HepG2 (cell line): ENCODE data around the gene GPR65. TPM values are rescaled to one million over a fixed set of nuclear protein-coding genes. Genes with fewer than 3 reads are reported as not detected.

Experiments
- ATAC-seq: fragments of 200-7000 bp; cut with Tn5 transposase; 3 replicates; pipeline ENCODE4 v1.9.1; 2020; ENCODE audit warnings: mild to moderate bottlenecking, moderate library complexity
- BruUV-seq: library from RNA; stranded (reverse); fragments of 400-500 nt; replicated peaks from 2 replicates; lab custom pipeline; 2021; lab: Mats Ljungman, UMichigan
- CTCF ChIA-PET: fragments of 300-600 bp; formaldehyde crosslinking; extraction: SDS; loops from one replicate; lab custom pipeline; 2021; ENCODE audit warnings: low total read pairs, inconsistent platforms, low intra/inter-chr PET ratio; lab: Yijun Ruan, JAX
- POLR2A ChIA-PET: fragments of 350-600 bp; sonication (Branson Sonifier 250); formaldehyde crosslinking; loops from one replicate; lab custom pipeline; 2020; ENCODE audit warnings: antibody characterized with exemption, inconsistent platforms; lab: Yijun Ruan, JAX
- DNase-seq: peaks from one replicate; pipeline ENCODE4 v3.0.0-alpha.2; 2015; ENCODE audit warnings: low spot score
- FAIRE-seq: peaks from 3 replicates; lab custom pipeline; 2011; peaks lifted over from hg19 to GRCh38; lab: Jason Lieb, UNC
- H2AFZ ChIP-seq: one replicate; pipeline ENCODE4 v1.6.1; 2011; ENCODE audit warnings: low read length, inconsistent platforms
- H3K27ac ChIP-seq: fragments of 300-600 bp; 3 replicates; pipeline ENCODE4 v1.8.0; 2011; ENCODE audit warnings: mixed run types, mild to moderate bottlenecking, mixed read lengths, low read length, inconsistent platforms; ENCODE audit not compliant: insufficient read depth; ENCODE audit errors: extremely low read length
- H3K27me3 ChIP-seq, 2 experiments: fragments of 200-600 bp in 1 of 2; 2 replicates in 1 of 2; 3 replicates in 1 of 2; pipeline versions ENCODE4 v1.6.0 to v1.8.0; 2011; ENCODE audit warnings: low read length in 2 of 2, mild to moderate bottlenecking in 2 of 2, moderate library complexity in 2 of 2, inconsistent platforms in 1 of 2; ENCODE audit not compliant: insufficient read depth in 2 of 2, control insufficient read depth in 1 of 2
- H3K36me3 ChIP-seq, 2 experiments: fragments of 200-600 bp in 1 of 2; replicated peaks in 1 of 2; 2 replicates in 1 of 2; 3 replicates in 1 of 2; pipeline versions ENCODE4 v1.5.1 to v1.8.0; 2011; ENCODE audit warnings: low read length in 2 of 2, inconsistent platforms in 1 of 2; ENCODE audit not compliant: insufficient read depth in 2 of 2, control insufficient read depth in 1 of 2
- H3K4me1 ChIP-seq: 2 replicates; pipeline ENCODE4 v1.5.1; 2012; ENCODE audit warnings: low read length, inconsistent platforms; ENCODE audit not compliant: insufficient read depth
- H3K4me2 ChIP-seq: 2 replicates; pipeline ENCODE4 v1.6.0; 2011; ENCODE audit warnings: low read depth, low read length, inconsistent platforms
- H3K4me3 ChIP-seq, 3 experiments: fragments of 200-600 bp in 1 of 3; sonication (generic), shearing (Covaris generic) in 1 of 3; replicated peaks in 1 of 3; 2 replicates each; pipeline ENCODE4 v1.5.1; 2011 to 2016; ENCODE audit warnings: low read length in 3 of 3, inconsistent platforms in 2 of 3, low read depth in 2 of 3, mild to moderate bottlenecking in 2 of 3, control low read depth in 1 of 3, mixed read lengths in 1 of 3; ENCODE audit not compliant: insufficient read depth in 1 of 3
- H3K79me2 ChIP-seq: one replicate; pipeline ENCODE4 v1.6.1; 2011; ENCODE audit warnings: low read length, inconsistent platforms; ENCODE audit not compliant: insufficient read depth
- H3K9ac ChIP-seq: 2 replicates; pipeline ENCODE4 v1.6.0; 2011; ENCODE audit warnings: mild to moderate bottlenecking, low read depth, low read length, inconsistent platforms; ENCODE audit not compliant: insufficient read depth
- H3K9me3 ChIP-seq: 2 replicates; pipeline ENCODE4 v1.5.1; 2012; ENCODE audit warnings: mild to moderate bottlenecking, low read length
- H4K20me1 ChIP-seq: 2 replicates; pipeline ENCODE4 v1.6.0; 2011; ENCODE audit warnings: inconsistent platforms, mild to moderate bottlenecking, low read length, moderate library complexity; ENCODE audit not compliant: insufficient read depth
- ATRX ChIP-seq: sonication (generic); formaldehyde crosslinking; IDR thresholded peaks from 2 replicates; pipeline ENCODE4 v1.4.0; 2020; ENCODE audit warnings: missing genetic modification reagents, borderline replicate concordance
- DZIP1 ChIP-seq: sonication (generic); formaldehyde crosslinking; IDR thresholded peaks from 2 replicates; pipeline ENCODE4 v1.5.0; 2020; ENCODE audit warnings: mild to moderate bottlenecking, missing genetic modification reagents
- ELF1 ChIP-seq: sonication (generic); formaldehyde crosslinking; IDR thresholded peaks from 2 replicates; pipeline ENCODE4 v1.4.0; 2020; ENCODE audit warnings: missing genetic modification reagents
- FOXM1 ChIP-seq: sonication (generic); formaldehyde crosslinking; IDR thresholded peaks from 2 replicates; pipeline ENCODE4 v1.5.0; 2020; ENCODE audit warnings: missing genetic modification reagents
- GTF3A ChIP-seq: sonication (generic); formaldehyde crosslinking; conservative IDR thresholded peaks from 2 replicates; pipeline ENCODE4 v1.4.0; 2020; ENCODE audit warnings: mild to moderate bottlenecking, missing genetic modification reagents
- HINFP ChIP-seq: sonication (generic); formaldehyde crosslinking; IDR thresholded peaks from 2 replicates; pipeline ENCODE4 v1.4.0; 2020; ENCODE audit warnings: low read depth, mild to moderate bottlenecking, missing genetic modification reagents
- ISL2 ChIP-seq: sonication (generic); formaldehyde crosslinking; IDR thresholded peaks from 2 replicates; pipeline ENCODE4 v1.5.0; 2020; ENCODE audit warnings: missing genetic modification reagents
- KAT7 ChIP-seq: IDR thresholded peaks from 2 replicates; pipeline ENCODE4 v1.6.1; 2018; ENCODE audit warnings: borderline replicate concordance, missing compliant biosample characterization
- MAFF ChIP-seq: IDR thresholded peaks from 2 replicates; pipeline ENCODE4 v1.6.1; 2011; ENCODE audit warnings: low read depth, low read length, improper control_type of control experiment
- NONO ChIP-seq, 2 experiments: fragments of 450-650 bp in 1 of 2; sonication (generic) in 1 of 2; formaldehyde crosslinking in 1 of 2; IDR thresholded peaks in 1 of 2; conservative IDR thresholded peaks in 1 of 2; 2 replicates each; pipeline versions ENCODE4 v1.6.1 to v1.8.0; 2017 to 2022; ENCODE audit warnings: mild to moderate bottlenecking in 1 of 2, missing genetic modification reagents in 1 of 2, moderate library complexity in 1 of 2
- RCOR2 ChIP-seq: IDR thresholded peaks from 2 replicates; pipeline ENCODE4 v1.6.1; 2016; ENCODE audit warnings: missing biosample characterization, missing genetic modification reagents
- SOX6 ChIP-seq, 2 experiments: fragments of 450-650 bp in 1 of 2; sonication (generic) in 1 of 2; formaldehyde crosslinking in 1 of 2; IDR thresholded peaks; 2 replicates each; pipeline versions ENCODE4 v1.4.0 to v1.6.1; 2017 to 2020; ENCODE audit warnings: antibody characterized with exemption in 1 of 2, mild to moderate bottlenecking in 1 of 2, missing genetic modification reagents in 1 of 2
- SP140L ChIP-seq: sonication (generic); formaldehyde crosslinking; IDR thresholded peaks from 2 replicates; pipeline ENCODE4 v1.4.0; 2020; ENCODE audit warnings: missing genetic modification reagents, borderline replicate concordance
- TFDP1 ChIP-seq: IDR thresholded peaks from 2 replicates; pipeline ENCODE4 v1.6.1; 2016; ENCODE audit warnings: missing compliant biosample characterization, missing genetic modification reagents, borderline replicate concordance
- ZFAT ChIP-seq: sonication (generic); formaldehyde crosslinking; conservative IDR thresholded peaks from 2 replicates; pipeline ENCODE4 v1.8.1; 2023; ENCODE audit warnings: missing genetic modification reagents, inconsistent platforms
- ZNF333 ChIP-seq: sonication (generic); formaldehyde crosslinking; IDR thresholded peaks from 2 replicates; pipeline ENCODE4 v1.4.0; 2020; ENCODE audit warnings: mild to moderate bottlenecking, missing genetic modification reagents, borderline replicate concordance
- ZSCAN21 ChIP-seq: sonication (generic); formaldehyde crosslinking; IDR thresholded peaks from 2 replicates; pipeline ENCODE4 v1.8.0; 2022; ENCODE audit warnings: mild to moderate bottlenecking, missing genetic modification reagents, moderate library complexity, borderline replicate concordance
- WGBS: methylation state at CpG from one replicate; pipeline ENCODE4 v1.1.6; 2017; ENCODE audit warnings: low lambda C conversion rate; 5-methylcytosine and 5-hydroxymethylcytosine counted together
- in situ Hi-C: cut with HindIII; loops from 2 replicates; pipeline ENCODE4 v1.10.0; 2017; ENCODE audit warnings: low pct_unique_long_range_greater_than_20kb; ENCODE audit not compliant: extremely low pct_ligation_motif_present
- intact Hi-C: fragments of 100-400 bp; cut with micrococcal nuclease; formaldehyde crosslinking; loops from one replicate; pipeline ENCODE4 v1.10.0; 2022; ENCODE audit not compliant: unreplicated experiment
- polyA plus RNA-seq, 8 experiments: library from polyadenylated mRNA; depleted of rRNA in 3 of 8; stranded (reverse) in 7 of 8; unstranded in 1 of 8; fragments of >200 nt; fragmentation: Illumina TruSeq in 4 of 8; extraction: Trizol in 4 of 8; gene quantifications; 2 replicates each; pipeline versions ENCODE4 v1.2.1 to v1.2.3, GENCODE V29; 2011 to 2016; ENCODE audit warnings: low read depth in 4 of 8, missing spikeins in 1 of 8, mixed read lengths in 1 of 8; ENCODE audit not compliant: insufficient read depth in 1 of 8
- total RNA-seq, 5 experiments: library from RNA; depleted of rRNA; stranded (reverse); fragments of >200 nt; fragmentation: Illumina TruSeq; extraction: Trizol; gene quantifications; 2 replicates each; pipeline ENCODE4 v1.2.3, GENCODE V29; 2016; ENCODE audit warnings: low read depth in 1 of 5

The GPR65 gene
- total and polyA plus RNA-seq, 2 of the 13 experiments (the other 11 are each of a cell fraction or from before 2014, with no cell fraction given), result not detected

DNA sequence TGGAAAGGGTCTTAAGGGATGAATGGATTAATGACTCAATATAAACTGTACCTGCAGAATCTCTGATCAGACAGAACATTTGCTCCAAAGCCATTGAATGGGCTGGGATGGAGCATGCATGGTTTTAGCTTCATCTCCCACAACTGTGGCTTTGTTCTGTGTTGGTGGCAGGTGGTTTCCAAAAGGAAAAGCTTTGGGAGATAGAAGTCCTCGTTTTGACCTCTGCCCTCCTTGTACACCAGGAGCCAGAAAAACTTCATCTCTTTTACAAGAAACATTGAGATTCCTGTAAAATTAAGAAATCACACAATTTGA lies 39.5 kb downstream of the GPR65 start (continued):
- no peak for TF ChIP-seq HINFP (CRISPR knock-in tag)
- no peak for TF ChIP-seq NONO (IDR thresholded peaks at IDR 0.05)
- TF ChIP-seq NONO (CRISPR knock-in tag; conservative IDR thresholded peaks at IDR 0.05), result no peak
- TF ChIP-seq SOX6 (IDR thresholded peaks at IDR 0.05), result no peak
- TF ChIP-seq SOX6 (CRISPR knock-in tag; IDR thresholded peaks at IDR 0.05), result peak; percentile 74
- TF ChIP-seq FOXM1 (CRISPR knock-in tag), result no peak
- no peak for TF ChIP-seq TFDP1 (CRISPR knock-in tag)
- no peak for TF ChIP-seq KAT7 (CRISPR knock-in tag)
- TF ChIP-seq ISL2 (CRISPR knock-in tag), result no peak
- 0 out of 2 replicates have a peak, but pooled peaks have one; percentile 6 for TF ChIP-seq RCOR2
- TF ChIP-seq ZSCAN21 (CRISPR knock-in tag), result no peak
- TF ChIP-seq, all 625 proteins: peak for 26

GRCh38 chr14:88044776-88045446 lies 40.0 kb downstream of the GPR65 start:
- no TSS peak for BruUV-seq
- TF ChIP-seq GTF3A (CRISPR knock-in tag) (no peak), DZIP1 (CRISPR knock-in tag) (no peak), ZFAT (CRISPR knock-in tag) (no peak), MAFF (peak; percentile 65), ATRX (CRISPR knock-in tag) (no peak), SP140L (no peak), ZNF333 (no peak), ELF1 (CRISPR knock-in tag) (no peak)

More at GRCh38 chr14:88044776-88045446, 40.0 kb downstream of the GPR65 start:
- Histone ChIP-seq H4K20me1 (no peaks in the 10 kb centered on the region), H3K9ac (peak overlapping the region; percentile 43), H3K4me1 (peaks cover 57% of the 10 kb centered on the region), H3K36me3 (peaks cover 20 to 33% of the 10 kb centered on the region in 2 experiments), H3K4me3 (peak overlapping the region in 1 of 3 experiments; percentile 23; a peak in 1 of 6 replicates), H2AFZ (no peak overlapping the region), H3K27me3 (no peaks in the 10 kb centered on the region), H3K9me3 (no peaks in the 10 kb centered on the region), H3K79me2 (peaks cover 25% of the 10 kb centered on the region), H3K4me2 (peak overlapping the region; percentile 54), H3K27ac (peak overlapping the region; percentile 89)
- WGBS, result 45% methylated on average over 4 of the region's 4 CpGs
- intact Hi-C loops (loop anchor here (1.0 kb wide), 1 partner anchor 21 kb away; no protein-coding TSS in a partner anchor), in situ Hi-C loops (no loop called here)
- ChIA-PET POLR2A (interaction anchor here (0.7 to 1.0 kb wide), 2 partner anchors 12 to 49 kb away, joined by 3 to 6 read pairs; no protein-coding TSS in a partner anchor), CTCF (no interaction called here)
- FAIRE-seq, result peak; percentile 44
- peak; percentile 41 for ATAC-seq
- DNase-seq, result peak; percentile 48
